Panc1 (cell line): Measurements from ENCODE around the gene NGF. TPM values are rescaled to one million over a fixed set of nuclear protein-coding genes. Genes with fewer than 3 reads are reported as not detected.

ENCODE experiments used
- ATAC-seq: fragments of 200-7000 bp; cut with Tn5 transposase; 2 replicates; pipeline ENCODE4 v1.9.1; 2020; ENCODE audit warnings: mild to moderate bottlenecking, moderate library complexity
- BruUV-seq: library from RNA; stranded (reverse); fragments of 400-500 nt; replicated peaks from 2 replicates; lab custom pipeline; 2021; lab: Mats Ljungman, UMichigan
- CTCF ChIA-PET: fragments of 300-600 bp; sonication (Branson Sonifier 250); formaldehyde crosslinking; loops from one replicate; lab custom pipeline; 2022; ENCODE audit warnings: antibody characterized with exemption; lab: Charles Lee
- POLR2A ChIA-PET: fragments of 300-600 bp; sonication (Branson Sonifier 250); formaldehyde crosslinking; loops from one replicate; lab custom pipeline; 2022; ENCODE audit warnings: antibody characterized with exemption; lab: Charles Lee
- DNase-seq: peaks from one replicate; pipeline ENCODE4 v3.0.0-alpha.2; 2010; ENCODE audit warnings: low read depth, low spot score
- H3K27ac ChIP-seq: 2 replicates; pipeline ENCODE4 v1.5.1; 2011; ENCODE audit warnings: mild to moderate bottlenecking, low read length, inconsistent platforms
- H3K27me3 ChIP-seq: fragments of 200-500 bp; sonication (Bioruptor generic); 2 replicates; pipeline ENCODE4 v1.6.0; 2014; ENCODE audit warnings: low read length, inconsistent platforms; ENCODE audit not compliant: control insufficient read depth, insufficient read depth
- H3K36me3 ChIP-seq: fragments of 200-500 bp; sonication (Bioruptor generic); 2 replicates; pipeline ENCODE4 v1.5.1; 2014; ENCODE audit warnings: inconsistent platforms, mild to moderate bottlenecking, low read length, moderate library complexity; ENCODE audit not compliant: control insufficient read depth, insufficient read depth
- H3K4me1 ChIP-seq: 2 replicates; pipeline ENCODE4 v1.5.1; 2011; ENCODE audit warnings: inconsistent platforms, mild to moderate bottlenecking, low read length, moderate library complexity; ENCODE audit not compliant: control insufficient read depth, insufficient read depth
- H3K4me3 ChIP-seq, 2 experiments: 2 replicates each; pipeline ENCODE4 v1.5.1; 2011 to 2012; ENCODE audit warnings: low read depth in 2 of 2, low read length in 2 of 2, mild to moderate bottlenecking in 2 of 2, inconsistent platforms in 1 of 2, moderate library complexity in 1 of 2
- H3K9me3 ChIP-seq: fragments of 200-500 bp; sonication (Bioruptor generic); 2 replicates; pipeline ENCODE4 v1.5.1; 2014; ENCODE audit warnings: low read depth, mild to moderate bottlenecking, inconsistent platforms, low read length, moderate library complexity; ENCODE audit not compliant: control insufficient read depth, insufficient read depth
- POLR2AphosphoS5 ChIP-seq: IDR thresholded peaks from 2 replicates; pipeline ENCODE4 v1.6.1; 2012; ENCODE audit warnings: mild to moderate bottlenecking, low read depth, low read length, moderate library complexity
- SIN3A ChIP-seq: IDR thresholded peaks from 2 replicates; pipeline ENCODE4 v1.6.1; 2012; ENCODE audit warnings: low read depth, mild to moderate bottlenecking, low read length, moderate library complexity, borderline replicate concordance; ENCODE audit not compliant: insufficient read depth
- TCF7L2 ChIP-seq: IDR thresholded peaks from 2 replicates; pipeline ENCODE4 v1.6.1; 2011; ENCODE audit warnings: mild to moderate bottlenecking, low read depth, low read length, inconsistent platforms
- in situ Hi-C: cut with HindIII; loops from 2 replicates; pipeline ENCODE4 v1.10.0; 2016; ENCODE audit warnings: low sequenced_read_pairs, low pct_unique_long_range_greater_than_20kb
- intact Hi-C: fragments of 100-400 bp; cut with micrococcal nuclease; formaldehyde crosslinking; loops from one replicate; pipeline ENCODE4 v1.10.0; 2022; ENCODE audit not compliant: unreplicated experiment
- total RNA-seq: library from RNA; stranded (reverse); gene quantifications from one replicate; pipeline ENCODE4 v1.2.1, GENCODE V29; 2021; ENCODE audit not compliant: unreplicated experiment
- TF ChIP-seq, protein P1 (sequence below): fragments of 450-650 bp; IDR thresholded peaks from 2 replicates; pipeline ENCODE4 v1.5.1; 2017; ENCODE audit warnings: mild to moderate bottlenecking
- TF ChIP-seq, protein P2 (sequence below), 2 experiments: IDR thresholded peaks; 2 replicates each; pipeline ENCODE4 v1.6.1; 2011 to 2012; ENCODE audit warnings: low read depth in 2 of 2, control low read depth in 1 of 2, low read length in 1 of 2, mild to moderate bottlenecking in 1 of 2, moderate library complexity in 1 of 2; ENCODE audit not compliant: insufficient read depth in 1 of 2

NGF gene
- total RNA-seq, 1 experiment from 2014 or later, result not detected

GRCh38 chr1:115274467-115274866 is 63.6 kb downstream of the NGF start:
- H3K4me1 ChIP-seq, result no peaks in the 10 kb centered on the region
- no peak overlapping the region for H3K27ac ChIP-seq
- TF ChIP-seq POLR2AphosphoS5 (no peak), TCF7L2 (no peak), SIN3A (no peak)
- TF ChIP-seq, protein P1, sequence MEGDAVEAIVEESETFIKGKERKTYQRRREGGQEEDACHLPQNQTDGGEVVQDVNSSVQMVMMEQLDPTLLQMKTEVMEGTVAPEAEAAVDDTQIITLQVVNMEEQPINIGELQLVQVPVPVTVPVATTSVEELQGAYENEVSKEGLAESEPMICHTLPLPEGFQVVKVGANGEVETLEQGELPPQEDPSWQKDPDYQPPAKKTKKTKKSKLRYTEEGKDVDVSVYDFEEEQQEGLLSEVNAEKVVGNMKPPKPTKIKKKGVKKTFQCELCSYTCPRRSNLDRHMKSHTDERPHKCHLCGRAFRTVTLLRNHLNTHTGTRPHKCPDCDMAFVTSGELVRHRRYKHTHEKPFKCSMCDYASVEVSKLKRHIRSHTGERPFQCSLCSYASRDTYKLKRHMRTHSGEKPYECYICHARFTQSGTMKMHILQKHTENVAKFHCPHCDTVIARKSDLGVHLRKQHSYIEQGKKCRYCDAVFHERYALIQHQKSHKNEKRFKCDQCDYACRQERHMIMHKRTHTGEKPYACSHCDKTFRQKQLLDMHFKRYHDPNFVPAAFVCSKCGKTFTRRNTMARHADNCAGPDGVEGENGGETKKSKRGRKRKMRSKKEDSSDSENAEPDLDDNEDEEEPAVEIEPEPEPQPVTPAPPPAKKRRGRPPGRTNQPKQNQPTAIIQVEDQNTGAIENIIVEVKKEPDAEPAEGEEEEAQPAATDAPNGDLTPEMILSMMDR, result no peak
- TF ChIP-seq, protein P2, sequence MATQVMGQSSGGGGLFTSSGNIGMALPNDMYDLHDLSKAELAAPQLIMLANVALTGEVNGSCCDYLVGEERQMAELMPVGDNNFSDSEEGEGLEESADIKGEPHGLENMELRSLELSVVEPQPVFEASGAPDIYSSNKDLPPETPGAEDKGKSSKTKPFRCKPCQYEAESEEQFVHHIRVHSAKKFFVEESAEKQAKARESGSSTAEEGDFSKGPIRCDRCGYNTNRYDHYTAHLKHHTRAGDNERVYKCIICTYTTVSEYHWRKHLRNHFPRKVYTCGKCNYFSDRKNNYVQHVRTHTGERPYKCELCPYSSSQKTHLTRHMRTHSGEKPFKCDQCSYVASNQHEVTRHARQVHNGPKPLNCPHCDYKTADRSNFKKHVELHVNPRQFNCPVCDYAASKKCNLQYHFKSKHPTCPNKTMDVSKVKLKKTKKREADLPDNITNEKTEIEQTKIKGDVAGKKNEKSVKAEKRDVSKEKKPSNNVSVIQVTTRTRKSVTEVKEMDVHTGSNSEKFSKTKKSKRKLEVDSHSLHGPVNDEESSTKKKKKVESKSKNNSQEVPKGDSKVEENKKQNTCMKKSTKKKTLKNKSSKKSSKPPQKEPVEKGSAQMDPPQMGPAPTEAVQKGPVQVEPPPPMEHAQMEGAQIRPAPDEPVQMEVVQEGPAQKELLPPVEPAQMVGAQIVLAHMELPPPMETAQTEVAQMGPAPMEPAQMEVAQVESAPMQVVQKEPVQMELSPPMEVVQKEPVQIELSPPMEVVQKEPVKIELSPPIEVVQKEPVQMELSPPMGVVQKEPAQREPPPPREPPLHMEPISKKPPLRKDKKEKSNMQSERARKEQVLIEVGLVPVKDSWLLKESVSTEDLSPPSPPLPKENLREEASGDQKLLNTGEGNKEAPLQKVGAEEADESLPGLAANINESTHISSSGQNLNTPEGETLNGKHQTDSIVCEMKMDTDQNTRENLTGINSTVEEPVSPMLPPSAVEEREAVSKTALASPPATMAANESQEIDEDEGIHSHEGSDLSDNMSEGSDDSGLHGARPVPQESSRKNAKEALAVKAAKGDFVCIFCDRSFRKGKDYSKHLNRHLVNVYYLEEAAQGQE (IDR thresholded peaks at IDR 0.05; ENCODE audit: insufficient read depth in 1 of 2, low read depth in 2 of 2, low read length in 1 of 2), result no peak
- in situ Hi-C loops (no loop called here), intact Hi-C loops (no loop called here)
- DNase-seq (no peak), ATAC-seq (no peak)
- H3K4me3 ChIP-seq, result no peak overlapping the region
- ChIA-PET CTCF (interaction anchor here (0.6 kb wide), 1 partner anchor 316 kb away, joined by 3 read pairs; no protein-coding TSS in a partner anchor), POLR2A (no interaction called here)
- H3K36me3 ChIP-seq, result no peaks in the 10 kb centered on the region
- no peaks in the 10 kb centered on the region for H3K9me3 ChIP-seq
- no peaks in the 10 kb centered on the region for H3K27me3 ChIP-seq
- BruUV-seq, result no TSS peak

GRCh38 chr1:115266729-115267421 is 71.2 kb downstream of the NGF start:
- CTCF ChIA-PET, result no interaction called here
- no peak for DNase-seq
- in situ Hi-C loops (no loop called here), intact Hi-C loops (no loop called here)
- H3K9me3 ChIP-seq, result no peaks in the 10 kb centered on the region
- TF ChIP-seq TCF7L2 (no peak), POLR2AphosphoS5 (no peak), SIN3A (no peak)
- TF ChIP-seq, protein P2 (IDR thresholded peaks at IDR 0.05; ENCODE audit: insufficient read depth in 1 of 2, low read depth in 2 of 2, low read length in 1 of 2), result no peak
- TF ChIP-seq, protein P1, result no peak
- H3K4me3 ChIP-seq, result no peak overlapping the region
- POLR2A ChIA-PET, result no interaction called here
- no TSS peak for BruUV-seq
- H3K27ac ChIP-seq, result no peak overlapping the region
- H3K4me1 ChIP-seq, result no peaks in the 10 kb centered on the region
- no peaks in the 10 kb centered on the region for H3K27me3 ChIP-seq
- no peaks in the 10 kb centered on the region for H3K36me3 ChIP-seq
- no peak for ATAC-seq
